Activated T-cell treated with anti-CD3 and anti-CD28 coated beads, Interleukin-2, amount 50 U/mL, for 72 hours (primary cell): ENCODE measurements around the gene LGR5. TPM values are rescaled to one million over a fixed set of nuclear protein-coding genes. Genes with fewer than 3 reads are reported as not detected.

ENCODE experiments used
- ATAC-seq, 2 donors: fragments of 150-1000 bp; cut with Tn5 transposase; replicated peaks in 1 of 2; 2 replicates each; pipeline ENCODE4 v1.10.0; 2021; ENCODE audit warnings: moderate library complexity in 2 of 2, mild to moderate bottlenecking in 1 of 2
- DNase-seq, 2 donors: peaks; one replicate each; pipeline ENCODE4 v3.0.0; 2021 to 2022; ENCODE audit warnings: mixed read lengths in 1 of 2
- H3K27ac Mint-ChIP-seq: one replicate; pipeline ENCODE4 v1.8.0; 2022; ENCODE audit warnings: mild to moderate bottlenecking, moderate library complexity, mixed read lengths
- H3K27me3 Mint-ChIP-seq: one replicate; pipeline ENCODE4 v1.8.0; 2022; ENCODE audit warnings: low read depth, mixed read lengths
- H3K36me3 Mint-ChIP-seq, 2 donors: one replicate each; pipeline ENCODE4 v1.8.0; 2022; ENCODE audit warnings: mixed read lengths in 2 of 2, mild to moderate bottlenecking in 1 of 2; ENCODE audit not compliant: insufficient read depth in 2 of 2
- H3K4me1 Mint-ChIP-seq: one replicate; pipeline ENCODE4 v1.8.0; 2022; ENCODE audit warnings: low read depth, mixed read lengths
- H3K4me3 Mint-ChIP-seq, 2 donors: one replicate each; pipeline ENCODE4 v1.8.0; 2022; ENCODE audit warnings: mild to moderate bottlenecking in 2 of 2, mixed read lengths in 2 of 2, moderate library complexity in 2 of 2
- H3K9me3 Mint-ChIP-seq, 2 donors: one replicate each; pipeline ENCODE4 v1.8.0; 2022; ENCODE audit warnings: mixed read lengths in 2 of 2
- total RNA-seq, 2 donors: library from RNA; stranded (reverse); gene quantifications; one replicate each; pipeline ENCODE4 v1.2.3, GENCODE V29; 2022

LGR5 gene
- total RNA-seq, 2 donors from 2014 or later = not detected

DNA sequence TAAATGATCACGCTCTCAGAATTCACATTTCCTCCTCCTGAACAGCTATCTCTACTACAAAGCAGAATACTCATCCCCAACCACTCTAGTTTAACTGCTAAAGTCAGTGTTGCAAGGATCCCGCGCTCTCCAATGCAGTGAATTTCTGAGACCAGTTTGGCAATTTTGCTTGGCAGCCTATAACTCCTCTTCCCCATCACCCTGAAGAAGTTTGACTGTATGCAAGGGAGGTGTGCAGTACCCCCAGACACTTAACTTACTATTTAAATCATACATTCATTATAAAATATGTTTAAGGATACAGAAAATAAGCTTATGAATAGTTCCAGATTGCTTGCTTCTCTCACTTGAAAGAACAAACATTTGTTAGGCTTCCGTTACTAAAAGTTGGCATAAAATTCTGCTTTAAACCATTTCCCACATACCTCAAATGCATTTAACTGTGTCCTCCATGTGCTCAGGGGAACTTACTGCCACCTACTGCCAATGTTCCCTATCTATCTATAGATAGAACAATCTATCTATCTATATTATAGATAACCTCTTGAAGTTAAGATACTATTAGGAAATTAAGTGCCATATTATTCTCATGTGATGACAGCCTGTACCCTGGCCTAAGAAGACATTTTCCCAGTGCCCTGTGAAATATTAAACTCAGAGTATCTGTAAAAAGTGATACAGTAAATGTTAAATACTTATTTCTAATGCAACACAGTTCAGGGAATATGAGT lies 2.4 kb downstream of the LGR5 start:
- Mint-ChIP-seq H3K4me3 (peak overlapping the region in 1 of 2 donors; percentile 3), H3K36me3 (peaks cover 0 to 3% of the 10 kb centered on the region in 2 donors), H3K4me1 (peaks cover 23% of the 10 kb centered on the region), H3K9me3 (peaks cover 3 to 5% of the 10 kb centered on the region in 2 donors), H3K27ac (no peak overlapping the region), H3K27me3 (peaks cover 71% of the 10 kb centered on the region)
- no peak for DNase-seq
- no peak for ATAC-seq

DNA sequence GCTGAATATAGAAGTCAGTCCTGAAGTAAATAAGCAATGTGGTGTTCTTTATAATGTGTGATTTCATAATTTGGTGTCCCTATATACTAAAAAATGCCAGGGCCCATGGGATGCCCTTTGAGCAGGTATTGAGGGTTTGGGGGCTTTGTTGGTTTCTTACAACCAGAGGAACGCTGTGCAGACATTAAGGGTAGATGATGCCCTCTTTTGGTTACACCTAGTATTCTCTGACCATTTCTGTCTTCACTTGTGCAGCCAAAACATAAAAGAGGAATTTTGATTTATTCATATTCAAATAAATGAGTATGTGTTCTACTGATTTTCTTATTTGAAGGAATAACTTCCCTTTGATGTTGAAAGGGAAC lies 3.0 kb downstream of the LGR5 start:
- H3K27me3 Mint-ChIP-seq = peaks cover 71% of the 10 kb centered on the region
- H3K9me3 Mint-ChIP-seq = peaks cover 0 to 1% of the 10 kb centered on the region in 2 donors
- no peak overlapping the region for H3K27ac Mint-ChIP-seq
- ATAC-seq (no peak), DNase-seq (no peak)
- peaks cover 23% of the 10 kb centered on the region for H3K4me1 Mint-ChIP-seq
- H3K36me3 Mint-ChIP-seq = no peaks in the 10 kb centered on the region
- H3K4me3 Mint-ChIP-seq = no peak overlapping the region

DNA sequence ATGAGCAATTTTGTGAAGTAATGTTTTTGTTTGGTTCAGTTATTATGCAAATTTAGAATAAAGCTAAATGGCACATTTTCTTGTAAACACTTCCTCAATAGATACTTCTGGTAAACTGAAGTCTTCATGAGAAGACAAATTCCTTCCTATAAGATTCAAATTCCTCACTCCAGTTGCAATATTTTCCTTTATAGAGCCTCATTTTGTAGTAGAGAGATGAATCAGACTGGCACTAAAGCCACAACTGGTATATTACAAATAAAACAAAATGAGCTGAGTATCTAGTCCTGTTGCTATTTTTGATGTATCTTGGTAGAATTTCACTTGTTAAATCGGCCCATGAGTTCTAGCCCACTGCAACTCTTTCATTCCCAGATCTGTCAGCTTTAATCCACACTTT lies 5.5 kb downstream of the LGR5 start:
- DNase-seq = no peak
- Mint-ChIP-seq H3K27ac (no peak overlapping the region), H3K27me3 (peaks cover 66% of the 10 kb centered on the region), H3K4me1 (peaks cover 13% of the 10 kb centered on the region), H3K4me3 (no peak overlapping the region), H3K9me3 (no peaks in the 10 kb centered on the region), H3K36me3 (no peaks in the 10 kb centered on the region)
- ATAC-seq = no peak

DNA sequence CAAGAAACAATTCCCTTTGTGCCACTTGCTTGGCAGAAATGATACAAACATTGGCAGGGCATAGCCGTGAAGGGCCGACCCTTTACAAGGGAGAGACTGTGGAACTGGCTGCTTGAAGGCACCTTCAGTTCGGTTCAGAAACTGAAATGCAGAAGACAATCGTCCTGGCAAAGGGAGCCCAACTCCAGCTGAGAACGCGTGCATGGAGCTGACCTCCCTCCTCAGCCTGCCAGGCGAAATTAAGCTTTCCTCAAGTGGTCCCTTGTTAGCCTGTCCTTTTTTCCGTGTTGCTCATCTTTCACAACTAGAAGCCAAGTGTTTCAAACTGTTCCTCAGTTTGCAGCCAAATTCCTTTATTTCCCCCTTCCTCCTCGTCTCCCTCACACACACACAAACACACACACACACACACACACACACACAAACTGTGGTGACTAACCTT lies 8.1 kb downstream of the LGR5 start:
- Mint-ChIP-seq H3K4me1 (no peaks in the 10 kb centered on the region), H3K27ac (no peak overlapping the region), H3K36me3 (no peaks in the 10 kb centered on the region), H3K4me3 (no peak overlapping the region), H3K9me3 (no peaks in the 10 kb centered on the region), H3K27me3 (peaks cover 54% of the 10 kb centered on the region)
- no peak for DNase-seq
- ATAC-seq = no peak

DNA sequence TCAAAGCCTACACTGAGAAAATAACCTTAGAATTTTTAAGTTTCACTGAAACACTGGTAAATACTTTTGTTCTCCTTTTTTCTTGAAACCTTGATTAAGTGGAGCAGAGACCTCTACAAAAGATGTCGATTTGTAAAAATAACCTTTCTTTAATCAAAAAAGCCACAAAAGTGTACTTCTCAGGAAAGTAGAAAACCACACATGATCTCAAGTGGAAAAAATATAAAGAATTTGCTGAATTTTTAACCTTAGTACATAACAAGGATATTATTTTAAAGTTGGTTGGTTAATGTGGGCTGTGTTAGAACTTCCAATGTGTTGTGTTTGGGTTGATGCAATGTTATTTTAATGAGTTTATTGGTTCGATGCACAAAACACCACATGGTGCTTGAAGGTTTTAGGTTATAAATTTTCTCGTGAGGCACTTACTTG lies 8.6 kb downstream of the LGR5 start:
- DNase-seq (no peak), ATAC-seq (no peak)
- no peak overlapping the region for H3K27ac Mint-ChIP-seq
- H3K4me3 Mint-ChIP-seq = no peak overlapping the region
- no peaks in the 10 kb centered on the region for H3K36me3 Mint-ChIP-seq
- H3K9me3 Mint-ChIP-seq = no peaks in the 10 kb centered on the region
- H3K4me1 Mint-ChIP-seq = no peaks in the 10 kb centered on the region
- peaks cover 52% of the 10 kb centered on the region for H3K27me3 Mint-ChIP-seq

DNA sequence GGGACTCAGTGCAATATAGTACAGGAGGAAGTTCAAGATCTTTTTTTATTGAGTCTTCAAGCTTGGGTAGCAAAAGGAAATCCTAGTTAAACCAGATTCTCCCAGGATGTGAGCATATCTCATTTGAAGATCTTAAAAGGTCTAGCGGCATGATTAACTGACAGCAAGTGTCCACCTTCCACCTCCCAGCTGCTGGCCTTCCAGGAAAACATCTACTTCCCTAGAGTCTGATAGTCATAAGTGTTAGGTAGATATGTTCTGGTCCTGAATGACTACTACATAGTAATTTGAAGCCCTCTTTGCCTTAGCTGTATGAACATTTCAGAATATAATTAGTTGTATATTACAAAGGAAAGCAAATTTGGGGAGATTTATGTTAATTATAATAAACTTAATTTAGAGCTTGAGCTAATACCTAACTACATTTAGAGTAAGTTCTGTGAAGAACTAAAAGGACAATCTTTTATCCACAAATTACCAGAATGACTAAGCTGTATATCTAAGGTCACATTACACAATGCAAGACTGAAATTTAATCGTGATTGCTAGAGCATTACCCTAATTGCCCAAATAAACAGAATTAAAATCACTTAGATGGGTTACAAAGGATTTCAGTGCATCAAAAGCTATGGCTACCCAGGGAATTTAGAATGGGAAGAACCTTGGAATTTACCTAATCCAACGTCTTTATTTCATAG lies 9.9 kb downstream of the LGR5 start:
- no peaks in the 10 kb centered on the region for H3K4me1 Mint-ChIP-seq
- H3K27ac Mint-ChIP-seq = no peak overlapping the region
- H3K27me3 Mint-ChIP-seq = peaks cover 57% of the 10 kb centered on the region
- no peak overlapping the region for H3K4me3 Mint-ChIP-seq
- DNase-seq (no peak), ATAC-seq (no peak)
- no peaks in the 10 kb centered on the region for H3K9me3 Mint-ChIP-seq
- H3K36me3 Mint-ChIP-seq = no peaks in the 10 kb centered on the region

DNA sequence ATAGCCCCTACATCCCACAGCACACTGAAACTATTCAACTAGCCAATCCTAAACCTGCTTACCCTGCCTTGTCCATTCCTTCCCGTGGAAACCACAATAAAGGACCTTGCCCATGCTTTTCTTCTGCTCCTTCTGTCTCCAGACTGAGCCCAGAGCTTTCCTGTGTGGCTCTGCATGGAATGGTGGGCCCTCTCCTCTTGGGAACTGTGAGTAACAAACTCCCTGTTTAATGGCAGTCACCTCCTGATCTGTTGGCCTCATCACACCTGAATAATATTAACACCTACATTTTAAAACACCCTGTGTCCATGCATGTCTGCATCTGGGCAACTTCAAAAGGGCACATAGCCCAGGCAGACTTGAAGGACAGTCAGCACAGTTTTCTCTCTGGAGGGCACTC lies 12.4 kb downstream of the LGR5 start:
- Mint-ChIP-seq H3K36me3 (no peaks in the 10 kb centered on the region), H3K4me1 (no peaks in the 10 kb centered on the region), H3K27me3 (peaks cover 43% of the 10 kb centered on the region), H3K27ac (no peak overlapping the region), H3K4me3 (no peak overlapping the region), H3K9me3 (no peaks in the 10 kb centered on the region)
- ATAC-seq (no peak), DNase-seq (no peak)

DNA sequence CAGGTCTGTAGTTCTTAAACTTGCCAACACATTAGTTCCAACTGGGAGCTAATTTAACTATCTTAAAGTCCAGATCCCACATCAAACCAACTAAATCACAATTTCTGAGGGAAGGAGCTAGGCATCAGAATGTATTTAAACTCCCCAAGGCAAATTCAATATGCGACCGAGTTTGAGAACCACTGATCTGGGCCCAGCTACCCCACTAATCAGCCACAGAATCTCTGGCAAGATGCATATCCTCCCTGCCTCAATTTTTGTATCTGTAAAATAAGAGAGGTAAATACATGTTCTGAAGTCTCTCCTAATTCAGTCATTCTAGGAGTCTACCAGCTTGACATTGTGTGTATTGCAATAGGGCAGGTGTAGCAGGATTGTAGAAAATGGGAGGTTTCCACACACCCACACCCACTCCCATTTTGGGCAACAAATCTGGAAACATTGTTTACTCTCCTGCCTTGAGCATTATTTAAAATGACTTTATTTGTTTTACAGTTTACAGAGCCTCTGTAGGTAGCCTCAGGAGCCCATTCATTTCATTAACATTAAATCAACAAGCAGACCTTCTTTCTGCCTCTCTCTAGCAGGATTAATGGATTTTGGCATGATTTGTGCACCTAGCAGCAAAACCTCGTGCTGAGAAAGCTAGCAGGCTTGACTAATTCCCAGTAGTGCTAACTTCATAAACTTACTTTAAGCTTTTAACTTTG lies 15.6 kb downstream of the LGR5 start:
- peaks cover 22% of the 10 kb centered on the region for H3K27me3 Mint-ChIP-seq
- no peak for ATAC-seq
- H3K9me3 Mint-ChIP-seq = no peaks in the 10 kb centered on the region

DNA sequence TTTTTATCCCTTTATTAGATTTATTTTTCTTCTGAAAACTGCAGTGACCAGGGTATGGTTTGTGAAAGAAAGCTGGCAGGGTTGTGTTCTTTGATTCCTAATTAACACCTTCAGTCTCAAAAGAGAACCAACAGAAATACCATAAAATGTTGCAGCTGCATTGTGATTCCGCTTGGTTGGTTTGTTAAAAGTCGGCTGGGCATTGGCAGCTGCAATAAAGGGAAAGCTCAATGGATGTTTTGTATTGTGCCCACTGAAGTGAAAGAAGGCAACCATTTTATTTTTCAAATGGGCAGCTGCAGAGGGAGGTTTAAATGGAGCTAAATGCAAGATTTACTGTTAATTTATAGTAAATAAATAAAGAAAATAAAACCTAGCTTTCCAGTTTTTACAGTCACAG lies 16.7 kb downstream of the LGR5 start:
- Mint-ChIP-seq H3K4me3 (no peak overlapping the region), H3K4me1 (no peaks in the 10 kb centered on the region), H3K27ac (no peak overlapping the region), H3K9me3 (no peaks in the 10 kb centered on the region), H3K36me3 (no peaks in the 10 kb centered on the region), H3K27me3 (peaks cover 22% of the 10 kb centered on the region)
- ATAC-seq (no peak), DNase-seq (no peak)

More for the DNA sequence above, 15.6 kb downstream of the LGR5 start:
- Mint-ChIP-seq H3K4me3 (no peak overlapping the region), H3K27ac (no peak overlapping the region), H3K36me3 (no peaks in the 10 kb centered on the region), H3K4me1 (no peaks in the 10 kb centered on the region)
- DNase-seq = no peak

DNA sequence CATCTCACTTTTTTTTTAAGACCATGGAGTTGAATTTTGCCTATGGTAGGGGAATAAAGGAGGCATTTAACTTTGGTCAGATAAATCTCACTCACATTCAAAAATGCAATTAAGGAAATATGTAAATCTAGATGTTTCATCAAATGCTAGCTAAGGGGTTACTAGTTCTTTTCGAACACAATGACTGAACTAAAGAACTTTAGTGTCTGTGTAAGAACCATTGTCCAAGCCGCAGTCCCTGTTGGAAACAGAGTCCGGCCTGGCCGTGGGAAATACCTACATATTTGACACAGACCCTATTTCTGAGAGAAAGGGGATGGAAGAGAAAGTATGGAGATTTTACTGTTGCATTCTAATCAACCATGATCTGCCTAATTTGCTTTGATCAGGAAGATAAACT lies 17.4 kb downstream of the LGR5 start:
- DNase-seq = no peak
- no peaks in the 10 kb centered on the region for H3K4me1 Mint-ChIP-seq
- peaks cover 21% of the 10 kb centered on the region for H3K27me3 Mint-ChIP-seq
- no peak for ATAC-seq
- no peaks in the 10 kb centered on the region for H3K36me3 Mint-ChIP-seq
- no peaks in the 10 kb centered on the region for H3K9me3 Mint-ChIP-seq
- H3K4me3 Mint-ChIP-seq = no peak overlapping the region
- H3K27ac Mint-ChIP-seq = no peak overlapping the region

DNA sequence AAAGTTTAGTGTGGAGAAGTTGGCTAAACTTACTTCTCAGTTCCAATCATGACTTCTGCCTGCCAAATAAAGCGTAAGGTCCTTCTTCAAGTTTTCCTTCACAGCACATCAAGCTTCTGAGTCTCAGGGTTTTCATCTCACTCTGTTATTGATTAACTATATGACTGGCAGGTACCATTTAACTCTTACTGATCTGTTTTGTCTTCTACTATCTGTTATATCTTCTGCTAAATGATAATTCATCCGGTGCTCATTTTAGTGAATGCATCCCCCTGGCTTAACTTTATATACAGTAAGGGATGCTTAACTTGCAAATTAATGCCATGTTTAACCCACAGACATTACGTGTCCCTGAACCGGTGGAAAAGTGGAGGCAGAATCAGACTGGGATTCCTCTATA lies 20.7 kb downstream of the LGR5 start:
- no peaks in the 10 kb centered on the region for H3K4me1 Mint-ChIP-seq
- peaks cover 2% of the 10 kb centered on the region for H3K27me3 Mint-ChIP-seq
- H3K27ac Mint-ChIP-seq = no peak overlapping the region
- ATAC-seq (no peak), DNase-seq (no peak)
- H3K4me3 Mint-ChIP-seq = no peak overlapping the region
- H3K36me3 Mint-ChIP-seq = no peaks in the 10 kb centered on the region
- no peaks in the 10 kb centered on the region for H3K9me3 Mint-ChIP-seq

DNA sequence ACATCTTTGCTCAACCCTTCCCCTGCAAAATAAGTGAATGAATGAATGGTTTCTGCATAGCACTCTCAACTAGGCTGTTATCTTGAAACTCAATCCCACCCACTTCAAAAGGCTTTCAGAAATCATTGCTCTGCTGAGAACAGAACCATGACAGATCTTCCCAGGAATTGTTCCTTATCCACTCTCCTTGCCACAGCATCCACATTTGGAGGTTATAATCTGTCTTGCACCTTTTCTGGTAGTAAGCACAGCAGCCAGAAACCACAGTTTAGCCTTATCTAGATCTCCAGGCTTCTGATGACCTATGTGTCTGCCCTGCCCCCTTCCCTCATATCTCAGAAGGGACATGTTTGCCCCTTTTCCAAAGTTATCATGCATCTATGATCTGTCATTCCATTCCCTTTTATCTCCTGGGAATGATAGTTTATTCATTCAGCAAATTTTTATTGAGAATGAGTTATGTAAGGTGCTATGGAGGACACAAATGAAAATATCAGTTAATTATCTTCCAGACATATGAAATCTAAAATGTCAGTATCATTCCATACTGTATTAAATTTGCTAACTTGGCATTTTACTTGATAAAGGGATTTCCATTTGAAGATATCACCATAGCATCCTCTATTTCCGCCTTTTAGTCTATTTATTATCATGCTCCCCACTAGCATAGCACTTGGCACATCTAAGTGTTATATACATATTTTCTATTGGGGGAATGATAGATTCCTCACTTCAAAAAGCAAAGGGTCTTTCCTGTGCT lies 21.4 kb downstream of the LGR5 start:
- Mint-ChIP-seq H3K4me3 (no peak overlapping the region), H3K9me3 (no peaks in the 10 kb centered on the region), H3K27me3 (peaks cover 8% of the 10 kb centered on the region), H3K36me3 (no peaks in the 10 kb centered on the region), H3K27ac (no peak overlapping the region), H3K4me1 (no peaks in the 10 kb centered on the region)
- DNase-seq (no peak), ATAC-seq (no peak)
